Testis (tissue), 3 donors: ENCODE measurements around the gene FAM161B. TPM values are rescaled to one million over a fixed set of nuclear protein-coding genes. Genes with fewer than 3 reads are reported as not detected.
"Not testable (repeated sequence)": the region's sequence is repeated elsewhere in the genome, so short reads cannot be mapped to it uniquely, and the experiment has no call there.

Experiments used
- DNase-seq: peaks from one replicate; pipeline ENCODE4 v3.0.0-alpha.2; 2019
- H3K27ac ChIP-seq, 2 donors: fragments of 200-600 bp; sonication (generic); one replicate each; pipeline ENCODE4 v1.5.1; 2019
- H3K27me3 ChIP-seq: fragments of 200-600 bp; sonication (generic); one replicate; pipeline ENCODE4 v1.5.1; 2019
- H3K36me3 ChIP-seq: fragments of 200-600 bp; sonication (generic); one replicate; pipeline ENCODE4 v1.5.1; 2017; ENCODE audit warnings: low read depth; ENCODE audit errors: missing control alignments
- H3K4me1 ChIP-seq: fragments of 200-600 bp; sonication (generic); one replicate; pipeline ENCODE4 v1.5.1; 2019
- H3K4me3 ChIP-seq, 2 donors: fragments of 200-600 bp; sonication (generic); one replicate each; pipeline ENCODE4 v1.5.1; 2017 to 2019
- H3K9me3 ChIP-seq: fragments of 200-600 bp; sonication (generic); one replicate; pipeline ENCODE4 v1.5.1; 2017
- CTCF ChIP-seq, 3 experiments: fragments of 450-650 bp in 2 of 3; fragments of 200-600 bp in 1 of 3; sonication (generic) in 1 of 3; IDR thresholded peaks; one replicate each; pipeline ENCODE4 v1.5.1; 2016 to 2019; ENCODE audit warnings: antibody characterized with exemption in 3 of 3, mild to moderate bottlenecking in 2 of 3, moderate library complexity in 1 of 3
- POLR2A ChIP-seq: fragments of 450-650 bp; IDR thresholded peaks from one replicate; pipeline ENCODE4 v1.6.1; 2017; ENCODE audit warnings: antibody characterized with exemption, mild to moderate bottlenecking, moderate library complexity
- WGBS, 2 donors: methylation state at CpG; one replicate each; pipeline ENCODE4 v1.1.5; 2018; 5-methylcytosine and 5-hydroxymethylcytosine counted together
- intact Hi-C: fragments of 100-400 bp; cut with DNase I; formaldehyde crosslinking; loops from one replicate; pipeline ENCODE4 v1.15.1; 2023; ENCODE audit warnings: low total_unique reads
- polyA plus RNA-seq: library from polyadenylated mRNA; stranded (reverse); fragments of 350-450 nt; fragmentation: Illumina TruSeq; extraction: RNeasy Lipid Tissue Mini Kit (QIAGEN cat#74804); gene quantifications from one replicate; pipeline ENCODE4 v1.2.3, GENCODE V29; 2014; ENCODE audit warnings: low read depth, low replicate concordance; ENCODE audit not compliant: insufficient read depth
- total RNA-seq, 2 donors: library from RNA; depleted of rRNA; stranded (reverse); fragments of >200 nt; gene quantifications; one replicate each; pipeline ENCODE4 v1.2.3, GENCODE V29; 2016

Gene FAM161B
- total and polyA plus RNA-seq, 3 donors from 2014 or later, result 15.0 to 26.0 (median 24.1) TPM

- WGBS, 2 donors, result 30 to 57% methylated on average over 3 of the region's 3 CpGs
- Histone ChIP-seq H3K27ac (peak overlapping the region in 1 of 2 donors; percentile 6), H3K27me3 (no peaks in the 10 kb centered on the region), H3K4me1 (peaks cover 23% of the 10 kb centered on the region), H3K36me3 (no peaks in the 10 kb centered on the region), H3K4me3 (no peak overlapping the region), H3K9me3 (no peaks in the 10 kb centered on the region)
- no peak for DNase-seq
- TF ChIP-seq CTCF (IDR thresholded peaks at IDR 0.05), result no peak
- no peak for TF ChIP-seq POLR2A
- intact Hi-C loops, result no loop called here
These were observed 36.6 kb downstream of the FAM161B start for GRCh38 chr14:73913256-73913655.

GRCh38 chr14:73909681-73910080 lies 40.2 kb downstream of the FAM161B start:
- Histone ChIP-seq H3K4me3 (no peak overlapping the region), H3K27ac (peak overlapping the region in 1 of 2 donors; percentile 18), H3K27me3 (no peaks in the 10 kb centered on the region), H3K36me3 (no peaks in the 10 kb centered on the region), H3K4me1 (peaks cover 23% of the 10 kb centered on the region), H3K9me3 (no peaks in the 10 kb centered on the region)
- WGBS, 2 donors, result 55 to 74% methylated on average over 1 of the region's 1 CpG
- no peak for DNase-seq
- intact Hi-C loops, result no loop called here
- TF ChIP-seq CTCF (IDR thresholded peaks at IDR 0.05) (no peak), POLR2A (no peak)

GRCh38 chr14:73903028-73903427 lies 46.9 kb downstream of the FAM161B start:
- peaks cover 7% of the 10 kb centered on the region for H3K4me1 ChIP-seq
- no peak for DNase-seq
- no peak overlapping the region for H3K27ac ChIP-seq
- H3K9me3 ChIP-seq, result no peaks in the 10 kb centered on the region
- WGBS, 2 donors, result 64 to 94% methylated on average over 3 of the region's 3 CpGs
- H3K27me3 ChIP-seq, result no peaks in the 10 kb centered on the region
- TF ChIP-seq CTCF (IDR thresholded peaks at IDR 0.05), result no peak
- no peak for TF ChIP-seq POLR2A
- no peak overlapping the region for H3K4me3 ChIP-seq
- H3K36me3 ChIP-seq, result no peaks in the 10 kb centered on the region
- intact Hi-C loops, result no loop called here

GRCh38 chr14:73896521-73896920 lies 53.4 kb downstream of the FAM161B start:
- Histone ChIP-seq H3K27me3 (no peaks in the 10 kb centered on the region), H3K36me3 (no peaks in the 10 kb centered on the region), H3K27ac (no peak overlapping the region), H3K4me1 (peaks cover 7% of the 10 kb centered on the region), H3K4me3 (no peak overlapping the region), H3K9me3 (no peaks in the 10 kb centered on the region)
- TF ChIP-seq CTCF (IDR thresholded peaks at IDR 0.05) (no peak), POLR2A (no peak)
- DNase-seq, result no peak
- intact Hi-C loops, result loop anchor here (10.0 kb wide), 1 partner anchor 652 kb away; no protein-coding TSS in a partner anchor
- WGBS, 2 donors, result 84 to 86% methylated on average over 1 of the region's 1 CpG

- Histone ChIP-seq H3K27me3 (no peaks in the 10 kb centered on the region), H3K36me3 (no peaks in the 10 kb centered on the region), H3K9me3 (no peaks in the 10 kb centered on the region), H3K27ac (no peak overlapping the region), H3K4me3 (no peak overlapping the region), H3K4me1 (peaks cover 7% of the 10 kb centered on the region)
- no peak for DNase-seq
- WGBS, 2 donors, result 36 to 38% methylated on average over 1 of the region's 1 CpG
- no peak for TF ChIP-seq POLR2A
- no peak for TF ChIP-seq CTCF (IDR thresholded peaks at IDR 0.05)
- intact Hi-C loops, result loop anchor here (10.0 kb wide), 1 partner anchor 651 kb away; no protein-coding TSS in a partner anchor
These were observed 54.0 kb downstream of the FAM161B start for GRCh38 chr14:73895939-73896338.

GRCh38 chr14:73894180-73894687 lies 55.7 kb downstream of the FAM161B start:
- 92 to 94% methylated on average over 6 of the region's 6 CpGs for WGBS, 2 donors
- H3K4me3 ChIP-seq, H3K27ac ChIP-seq, H3K36me3 ChIP-seq, H3K4me1 ChIP-seq, H3K27me3 ChIP-seq, DNase-seq, H3K9me3 ChIP-seq: not testable (repeated sequence)
- intact Hi-C loops, result loop anchor here (10.0 kb wide), 1 partner anchor 649 kb away; no protein-coding TSS in a partner anchor
